GM12873 (cell line): ENCODE results near the gene MSN.

Source experiments
- CTCF ChIP-seq: IDR thresholded peaks from 2 replicates; pipeline ENCODE4 v1.5.1; 2012; ENCODE audit warnings: low read depth, mild to moderate bottlenecking, moderate library complexity, low read length, control low read depth; ENCODE audit not compliant: insufficient read depth; ENCODE audit errors: missing control alignments

The MSN gene

GRCh38 chrX:65781845-65782244 lies 114.4 kb downstream of the MSN start:
- TF ChIP-seq CTCF, result no peak

DNA sequence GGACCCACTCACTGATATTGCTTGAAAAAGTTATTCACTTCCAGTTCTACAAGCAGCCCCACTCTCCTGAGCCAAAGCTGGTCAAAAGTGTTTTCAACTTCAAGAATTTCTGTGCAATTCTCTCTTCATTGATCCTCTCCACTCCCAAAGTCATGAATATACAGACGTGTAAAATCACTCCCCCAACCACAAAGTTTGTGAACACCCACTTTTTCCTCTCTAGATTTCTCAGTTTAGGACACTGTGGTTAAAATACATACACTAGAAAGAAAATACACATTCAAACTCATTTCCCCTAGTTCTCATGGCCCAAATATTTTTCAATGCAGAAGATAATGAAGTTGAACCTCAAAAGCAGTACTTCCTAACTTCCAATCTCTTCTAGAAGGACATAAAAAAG lies 116.3 kb downstream of the MSN start:
- TF ChIP-seq CTCF, result no peak
